Vagina (tissue), 2 donors: Measurements from ENCODE around the gene PCDH17. TPM values are rescaled to one million over a fixed set of nuclear protein-coding genes. Genes with fewer than 3 reads are reported as not detected.

ENCODE experiments used
- DNase-seq, 2 donors: peaks; one replicate each; pipeline ENCODE4 v3.0.0-alpha.2; 2017; ENCODE audit errors: extremely low spot score in 2 of 2
- H3K27ac ChIP-seq: fragments of 200-600 bp; sonication (generic); one replicate; pipeline ENCODE4 v1.5.1; 2019
- H3K27me3 ChIP-seq: fragments of 200-600 bp; sonication (generic); one replicate; pipeline ENCODE4 v1.5.1; 2019
- H3K36me3 ChIP-seq, 2 donors: fragments of 200-600 bp; sonication (generic); one replicate each; pipeline ENCODE4 v1.5.1; 2017 to 2019
- H3K4me1 ChIP-seq: fragments of 200-600 bp; sonication (generic); one replicate; pipeline ENCODE4 v1.5.1; 2019
- H3K4me3 ChIP-seq, 2 donors: fragments of 200-600 bp; sonication (generic); 1 replicate in 1 of 2; 2 replicates in 1 of 2; pipeline ENCODE4 v1.5.1; 2016 to 2019
- H3K9me3 ChIP-seq: fragments of 200-600 bp; sonication (generic); one replicate; pipeline ENCODE4 v1.5.1; 2019
- CTCF ChIP-seq, 3 experiments: fragments of 450-650 bp in 2 of 3; fragments of 200-600 bp in 1 of 3; sonication (generic) in 1 of 3; IDR thresholded peaks; one replicate each; pipeline ENCODE4 v1.5.1; 2017 to 2019; ENCODE audit warnings: antibody characterized with exemption in 3 of 3, mild to moderate bottlenecking in 2 of 3, moderate library complexity in 2 of 3
- POLR2A ChIP-seq, 2 donors: fragments of 450-650 bp; IDR thresholded peaks; one replicate each; pipeline ENCODE4 v1.6.1; 2017; ENCODE audit warnings: antibody characterized with exemption in 2 of 2, mild to moderate bottlenecking in 2 of 2, moderate library complexity in 2 of 2
- POLR2AphosphoS5 ChIP-seq, 2 donors: sonication (generic); formaldehyde crosslinking; IDR thresholded peaks; one replicate each; pipeline ENCODE4 v1.9.0; 2017; ENCODE audit warnings: antibody characterized with exemption in 2 of 2, mild to moderate bottlenecking in 2 of 2, low read depth in 1 of 2; ENCODE audit not compliant: insufficient read depth in 1 of 2
- intact Hi-C: fragments of 100-400 bp; cut with DNase I; formaldehyde crosslinking; loops from one replicate; pipeline ENCODE4 v1.15.1; 2023
- total RNA-seq: library from RNA; depleted of rRNA; stranded (reverse); fragments of >200 nt; gene quantifications from one replicate; pipeline ENCODE4 v1.2.3, GENCODE V29; 2016

Gene PCDH17
- total RNA-seq, 1 donor from 2014 or later: 10.1 TPM

GRCh38 chr13:57666131-57666953 is 34.8 kb downstream of the PCDH17 start:
- H3K4me3 ChIP-seq: no peak overlapping the region
- intact Hi-C loops: no loop called here
- H3K27ac ChIP-seq: no peak overlapping the region
- no peaks in the 10 kb centered on the region for H3K9me3 ChIP-seq
- TF ChIP-seq POLR2AphosphoS5 (IDR thresholded peaks at IDR 0.05; ENCODE audit: insufficient read depth in 1 of 2, low read depth in 1 of 2) (no peak), CTCF (IDR thresholded peaks at IDR 0.05) (no peak), POLR2A (IDR thresholded peaks at IDR 0.05) (no peak)
- H3K36me3 ChIP-seq: no peaks in the 10 kb centered on the region
- H3K27me3 ChIP-seq: no peaks in the 10 kb centered on the region
- no peak for DNase-seq
- H3K4me1 ChIP-seq: no peaks in the 10 kb centered on the region

- Histone ChIP-seq H3K9me3 (no peaks in the 10 kb centered on the region), H3K27ac (no peak overlapping the region), H3K4me1 (no peaks in the 10 kb centered on the region), H3K4me3 (no peak overlapping the region), H3K27me3 (no peaks in the 10 kb centered on the region), H3K36me3 (no peaks in the 10 kb centered on the region)
- DNase-seq: no peak
- intact Hi-C loops: no loop called here
- TF ChIP-seq POLR2AphosphoS5 (IDR thresholded peaks at IDR 0.05; ENCODE audit: insufficient read depth in 1 of 2, low read depth in 1 of 2): no peak
- TF ChIP-seq CTCF (IDR thresholded peaks at IDR 0.05): no peak
Measured at GRCh38 chr13:57672168-57672567, 40.6 kb downstream of the PCDH17 start.

- H3K36me3 ChIP-seq: no peaks in the 10 kb centered on the region
- no peaks in the 10 kb centered on the region for H3K9me3 ChIP-seq
- no peak overlapping the region for H3K4me3 ChIP-seq
- intact Hi-C loops: no loop called here
- no peak for DNase-seq
- TF ChIP-seq POLR2A (IDR thresholded peaks at IDR 0.05): no peak
- no peaks in the 10 kb centered on the region for H3K4me1 ChIP-seq
- no peaks in the 10 kb centered on the region for H3K27me3 ChIP-seq
- no peak overlapping the region for H3K27ac ChIP-seq
Measured at GRCh38 chr13:57673197-57673596, 41.7 kb downstream of the PCDH17 start.

- intact Hi-C loops: no loop called here
- Histone ChIP-seq H3K27ac (no peak overlapping the region), H3K4me3 (no peak overlapping the region), H3K9me3 (no peaks in the 10 kb centered on the region), H3K36me3 (no peaks in the 10 kb centered on the region), H3K27me3 (no peaks in the 10 kb centered on the region), H3K4me1 (no peaks in the 10 kb centered on the region)
- DNase-seq: no peak
- TF ChIP-seq CTCF (IDR thresholded peaks at IDR 0.05) (no peak), POLR2AphosphoS5 (IDR thresholded peaks at IDR 0.05; ENCODE audit: insufficient read depth in 1 of 2, low read depth in 1 of 2) (no peak), POLR2A (IDR thresholded peaks at IDR 0.05) (no peak)
Measured at GRCh38 chr13:57675526-57675925, 44.0 kb downstream of the PCDH17 start.

- Histone ChIP-seq H3K4me3 (no peak overlapping the region), H3K27ac (no peak overlapping the region), H3K9me3 (no peaks in the 10 kb centered on the region), H3K36me3 (no peaks in the 10 kb centered on the region), H3K4me1 (no peaks in the 10 kb centered on the region), H3K27me3 (no peaks in the 10 kb centered on the region)
- TF ChIP-seq POLR2A (IDR thresholded peaks at IDR 0.05) (no peak), POLR2AphosphoS5 (IDR thresholded peaks at IDR 0.05; ENCODE audit: insufficient read depth in 1 of 2, low read depth in 1 of 2) (no peak), CTCF (IDR thresholded peaks at IDR 0.05) (no peak)
- intact Hi-C loops: no loop called here
- DNase-seq: no peak
Measured at GRCh38 chr13:57680609-57681008, 49.1 kb downstream of the PCDH17 start.
